GM21447 (cell line): ENCODE data around the gene LYST.
"Not testable (repeated sequence)": the region's sequence is repeated elsewhere in the genome, so short reads cannot be mapped to it uniquely, and the experiment has no call there.

Experiments used
- ATAC-seq: cut with Tn5 transposase; IDR thresholded peaks from one replicate; pipeline ENCODE4 v1.9.1; 2021; ENCODE audit not compliant: unreplicated experiment

LYST gene

GRCh38 chr1:235663628-235664027, 203.1 kb downstream of the LYST start:
- ATAC-seq, result no peak

GRCh38 chr1:235661568-235661967, 205.1 kb downstream of the LYST start:
- no peak for ATAC-seq

- ATAC-seq, result no peak
These were observed 207.4 kb downstream of the LYST start for GRCh38 chr1:235659186-235659771.

GRCh38 chr1:235657747-235658526, 208.8 kb downstream of the LYST start:
- no peak for ATAC-seq

- no peak for ATAC-seq
These were observed 209.4 kb downstream of the LYST start for GRCh38 chr1:235657269-235657668.

DNA sequence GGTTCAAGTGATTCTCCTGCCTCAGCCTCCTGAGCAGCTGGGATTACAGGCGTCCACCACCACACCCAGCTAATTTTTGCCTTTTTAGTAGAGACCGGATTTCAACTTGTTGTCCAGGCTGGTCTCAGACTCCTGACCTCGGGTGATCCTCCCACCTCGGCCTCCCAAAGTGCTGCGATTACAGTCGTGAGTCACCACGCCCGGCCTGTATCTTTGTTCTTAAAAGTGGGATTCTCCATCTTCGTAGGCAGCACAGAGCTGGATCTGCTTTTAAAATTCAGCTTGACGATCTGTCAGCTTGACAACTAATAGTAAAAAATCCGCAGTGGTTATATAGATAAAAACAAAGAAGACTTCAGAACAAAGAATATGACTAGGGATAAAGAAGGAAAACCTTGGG, 214.3 kb downstream of the LYST start:
- no peak for ATAC-seq

- no peak for ATAC-seq
These were observed 215.4 kb downstream of the LYST start for GRCh38 chr1:235651170-235651806.

DNA sequence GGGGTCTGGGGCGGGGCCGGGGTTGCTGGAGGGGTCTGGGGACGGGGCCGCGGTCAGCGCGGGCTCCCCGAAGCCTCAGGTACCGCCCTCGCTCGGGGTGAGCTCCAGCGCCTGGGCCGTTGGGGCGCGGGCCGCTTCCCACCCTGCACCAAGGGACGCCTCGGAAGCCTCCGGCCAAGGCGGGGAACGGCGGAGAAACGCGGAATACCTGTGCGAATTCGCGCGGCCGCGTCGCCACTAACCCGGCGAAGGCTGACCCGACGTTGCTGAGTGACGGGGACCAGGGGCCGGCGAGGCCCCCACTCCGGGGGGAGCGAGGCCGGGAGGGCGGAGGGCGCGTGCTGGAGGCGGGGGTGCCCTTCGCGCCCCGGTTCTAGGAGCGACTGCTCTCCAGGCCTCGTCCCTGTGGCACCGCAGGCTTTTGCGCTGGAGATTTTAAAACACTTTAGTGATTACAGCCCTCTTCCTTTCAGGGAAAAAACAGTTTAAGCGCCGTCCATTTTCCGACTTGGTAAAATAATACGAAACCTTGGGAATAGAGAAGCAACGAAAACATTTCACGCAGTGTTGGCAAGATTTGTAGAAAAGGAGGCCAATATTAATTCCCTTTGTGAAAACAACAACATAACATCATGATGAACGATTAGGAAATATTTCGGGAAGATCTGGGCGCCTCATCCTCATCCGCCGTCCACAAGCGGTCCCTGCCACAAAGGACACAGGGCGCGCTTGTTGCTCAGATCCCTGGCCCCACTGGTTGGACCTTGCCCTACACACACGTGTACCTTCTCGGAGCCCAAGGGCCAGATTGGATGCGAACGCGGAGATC, 216.2 kb downstream of the LYST start:
- no peak for ATAC-seq

DNA sequence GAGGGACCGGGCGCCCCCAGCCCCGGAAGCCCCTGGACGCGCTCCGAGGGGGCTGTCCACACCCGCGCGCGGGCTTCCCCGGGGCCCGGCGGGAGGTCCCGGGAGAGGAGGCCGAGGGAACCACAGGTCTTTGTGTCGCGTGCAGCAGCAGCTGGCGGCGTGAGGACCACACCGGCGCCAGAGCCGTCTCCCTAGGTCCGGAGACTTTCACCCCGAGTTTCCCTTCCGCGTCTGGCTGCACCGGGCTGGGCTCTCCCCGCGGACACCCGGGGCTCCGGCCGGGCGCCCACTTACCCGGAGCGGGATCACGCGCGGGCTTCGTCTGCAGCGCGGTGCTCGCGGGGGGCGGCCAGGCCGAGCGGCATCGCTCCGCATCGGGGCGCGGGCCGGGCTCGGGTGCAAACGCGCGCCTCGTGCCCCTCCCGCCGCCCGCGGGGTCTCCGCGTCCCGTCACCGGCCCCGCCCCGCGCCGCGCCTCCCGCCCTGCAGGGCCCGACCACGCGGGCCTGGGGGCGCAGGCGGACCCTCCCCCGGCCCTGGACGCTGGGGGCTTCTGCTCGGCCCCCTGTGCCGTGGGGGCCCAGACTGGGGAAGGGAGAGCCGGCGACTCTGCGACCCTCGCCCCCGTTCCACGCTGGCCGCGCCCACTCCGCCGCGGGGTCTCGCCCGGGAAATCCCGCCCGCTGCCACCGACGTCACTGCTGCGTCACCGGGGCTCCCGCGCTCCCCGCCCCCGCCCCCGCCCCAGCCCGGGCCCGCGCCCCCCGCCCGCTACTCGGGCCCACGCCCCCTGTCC, 217.1 kb downstream of the LYST start, which contains the start of gene GNG4:
Gene GNG4 (minus strand): TSS at position 417 of the 796 bp plus-strand sequence. CDS start 65,946 bp downstream, outside the sequence.
- ATAC-seq, result peak; percentile 60

- ATAC-seq, result peak; percentile 66
These were observed 217.7 kb downstream of the LYST start for GRCh38 chr1:235648954-235649367.

GRCh38 chr1:235648407-235648907, 218.2 kb downstream of the LYST start:
- no peak for ATAC-seq

GRCh38 chr1:235647537-235647936, 219.2 kb downstream of the LYST start:
- ATAC-seq, result not testable (repeated sequence)

DNA sequence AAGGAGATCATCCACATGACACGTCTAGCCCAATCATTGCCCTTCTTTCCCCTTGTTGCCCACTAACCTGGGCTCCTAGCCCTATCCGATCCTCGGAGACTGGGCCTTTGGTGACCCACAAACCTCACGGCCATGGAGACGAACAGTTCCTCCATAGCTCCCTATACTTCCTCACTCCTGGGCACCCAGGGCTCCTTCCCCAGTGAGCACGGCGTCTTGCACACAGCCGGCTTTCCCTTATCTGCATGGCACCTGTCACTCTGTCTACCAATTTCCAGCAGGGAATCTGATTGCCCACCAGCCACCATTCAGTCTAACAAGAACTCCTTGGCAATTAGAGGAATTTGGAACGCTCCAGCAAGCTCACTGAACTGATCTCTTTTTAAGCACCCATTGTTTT, 220.2 kb downstream of the LYST start:
- ATAC-seq, result no peak

DNA sequence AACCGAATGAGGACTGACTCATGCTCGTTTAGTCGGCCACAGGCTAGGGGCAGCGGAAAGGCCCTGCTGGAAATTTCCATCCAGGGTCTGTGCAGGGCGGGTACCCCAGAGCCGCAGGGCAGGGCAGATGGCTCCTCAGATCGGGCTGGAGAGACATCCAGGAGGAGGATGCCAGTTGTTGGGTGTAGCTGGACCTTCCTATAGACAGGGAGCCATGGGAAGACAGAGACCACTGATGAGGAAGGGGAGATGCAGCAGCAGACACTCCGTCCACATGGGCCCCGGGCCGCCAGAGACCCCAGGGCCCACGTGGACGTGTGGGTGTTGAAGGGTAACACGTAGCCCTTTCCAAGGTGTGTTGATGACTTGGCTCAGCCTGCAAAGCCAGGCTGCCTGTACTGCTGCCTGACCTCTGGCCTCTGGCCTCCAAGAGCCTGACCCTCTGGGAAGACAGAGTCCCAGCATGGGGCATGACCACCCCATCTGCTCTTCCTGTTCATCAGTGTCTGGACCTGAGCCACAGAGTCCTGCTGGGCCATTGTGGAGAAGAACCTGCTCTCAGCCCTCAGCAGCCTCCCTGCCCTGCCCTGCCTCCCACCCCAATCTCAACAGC, 221.9 kb downstream of the LYST start:
- no peak for ATAC-seq

- no peak for ATAC-seq
These were observed 222.6 kb downstream of the LYST start for GRCh38 chr1:235643837-235644692.

- no peak for ATAC-seq
These were observed 223.7 kb downstream of the LYST start for GRCh38 chr1:235642943-235643371.

GRCh38 chr1:235642011-235642942, 224.4 kb downstream of the LYST start:
- peak; percentile 58 for ATAC-seq

- no peak for ATAC-seq
These were observed 226.1 kb downstream of the LYST start for GRCh38 chr1:235640580-235640979.
